ENCODE data around the gene RPL13. TPM values are rescaled to one million over a fixed set of nuclear protein-coding genes. Genes with fewer than 3 reads are reported as not detected.

Gene RPL13
- total and polyA plus RNA-seq, 7 experiments from 2014 or later, result 2,239 to 8,810 (median 5,354) TPM

GRCh38 chr16:89564476-89565255, 4.2 kb downstream of the RPL13 start:
- H3K27ac Mint-ChIP-seq, result peak overlapping the region in 6 of 9 donors; percentile 11 to 81 (median 60)
- peaks cover 11 to 36% (median 15%) of the 10 kb centered on the region in 5 donors for H3K36me3 Mint-ChIP-seq
- no peaks in the 10 kb centered on the region for H3K27me3 Mint-ChIP-seq
- CTCF ChIA-PET, result no interaction called here
- Histone ChIP-seq H3K27ac (ENCODE audit: low read depth, low read length) (peak overlapping the region; percentile 28), H3K4me1 (ENCODE audit: control insufficient read depth in 2 of 2, insufficient read depth in 2 of 2, low read length in 2 of 2) (peaks cover 33 to 45% of the 10 kb centered on the region in 2 donors), H3K36me3 (ENCODE audit: control insufficient read depth in 2 of 3, insufficient read depth in 3 of 3, low read length in 3 of 3) (peaks cover 16 to 41% (median 26%) of the 10 kb centered on the region in 3 experiments), H3K9me3 (ENCODE audit: control insufficient read depth in 2 of 3, low read length in 3 of 3) (no peaks in the 10 kb centered on the region), H3K4me3 (ENCODE audit: low read length) (no peak overlapping the region), H3K27me3 (ENCODE audit: control insufficient read depth in 2 of 2, insufficient read depth in 2 of 2, low read length in 2 of 2) (no peaks in the 10 kb centered on the region)
- peaks cover 0 to 3% (median 0%) of the 10 kb centered on the region in 11 donors for H3K9me3 Mint-ChIP-seq
- POLR2A ChIA-PET, result interaction anchor here (0.6 to 1.3 kb wide), 4 partner anchors 15 to 116 kb away, joined by 3 to 4 read pairs (median 3); no protein-coding TSS in a partner anchor
- peaks cover 36 to 53% (median 50%) of the 10 kb centered on the region in 7 donors for H3K4me1 Mint-ChIP-seq
- intact Hi-C loops (cut with micrococcal nuclease), result loop anchor here (5.0 kb wide), 5 partner anchors 78 to 1612 kb away; partner anchors contain the start of genes BANP (in 1 of the 2) and CDH15 (in 1 of the 2)
- peak in 1 of 9 donors; percentile 14 for DNase-seq
- H3K4me3 Mint-ChIP-seq, result peak overlapping the region in 9 of 10 donors; percentile 26 to 95 (median 56)
- no peak for ATAC-seq

GRCh38 chr16:89565256-89565505, 4.7 kb downstream of the RPL13 start:
- ATAC-seq (no peak), DNase-seq (peak in 1 of 9 donors; percentile 31)
- Mint-ChIP-seq H3K36me3 (peaks cover 11 to 36% (median 15%) of the 10 kb centered on the region in 5 donors), H3K9me3 (peaks cover 0 to 3% (median 0%) of the 10 kb centered on the region in 11 donors), H3K4me1 (peaks cover 32 to 49% (median 46%) of the 10 kb centered on the region in 7 donors), H3K27me3 (no peaks in the 10 kb centered on the region), H3K4me3 (peak overlapping the region in 7 of 10 donors; percentile 28 to 79 (median 65)), H3K27ac (peak overlapping the region in 5 of 9 donors; percentile 11 to 81 (median 43))
- Histone ChIP-seq H3K27ac (ENCODE audit: low read depth, low read length) (peak overlapping the region; percentile 15), H3K27me3 (ENCODE audit: control insufficient read depth in 2 of 2, insufficient read depth in 2 of 2, low read length in 2 of 2) (no peaks in the 10 kb centered on the region), H3K4me3 (ENCODE audit: low read length) (no peak overlapping the region), H3K36me3 (ENCODE audit: control insufficient read depth in 2 of 3, insufficient read depth in 3 of 3, low read length in 3 of 3) (peaks cover 16 to 41% (median 26%) of the 10 kb centered on the region in 3 experiments), H3K9me3 (ENCODE audit: control insufficient read depth in 2 of 3, low read length in 3 of 3) (no peaks in the 10 kb centered on the region), H3K4me1 (ENCODE audit: control insufficient read depth in 2 of 2, insufficient read depth in 2 of 2, low read length in 2 of 2) (peaks cover 33 to 43% of the 10 kb centered on the region in 2 donors)
- intact Hi-C loops (cut with micrococcal nuclease), result no loop called here
- ChIA-PET CTCF (no interaction called here), POLR2A (no interaction called here)

GRCh38 chr16:89565506-89566372, 5.3 kb downstream of the RPL13 start:
- peak overlapping the region in 7 of 9 donors; percentile 11 to 81 (median 58) for H3K27ac Mint-ChIP-seq
- DNase-seq (peak in 5 of 9 donors; percentile 29 to 67 (median 33)), ATAC-seq (peak; percentile 62)
- ChIA-PET CTCF (no interaction called here), POLR2A (interaction anchor here (0.6 to 1.2 kb wide), 2 partner anchors 10 to 204 kb away, joined by 3 read pairs; partner anchors contain the start of gene CPNE7)
- Histone ChIP-seq H3K9me3 (ENCODE audit: control insufficient read depth in 2 of 3, low read length in 3 of 3) (no peaks in the 10 kb centered on the region), H3K27ac (ENCODE audit: low read depth, low read length) (peak overlapping the region; percentile 15), H3K36me3 (ENCODE audit: control insufficient read depth in 2 of 3, insufficient read depth in 3 of 3, low read length in 3 of 3) (peaks cover 16 to 39% (median 26%) of the 10 kb centered on the region in 3 experiments), H3K27me3 (ENCODE audit: control insufficient read depth in 2 of 2, insufficient read depth in 2 of 2, low read length in 2 of 2) (no peaks in the 10 kb centered on the region), H3K4me1 (ENCODE audit: control insufficient read depth in 2 of 2, insufficient read depth in 2 of 2, low read length in 2 of 2) (peaks cover 33 to 43% of the 10 kb centered on the region in 2 donors), H3K4me3 (ENCODE audit: low read length) (peak overlapping the region; percentile 50)
- H3K9me3 Mint-ChIP-seq, result peaks cover 0 to 4% (median 0%) of the 10 kb centered on the region in 11 donors
- H3K36me3 Mint-ChIP-seq, result peaks cover 11 to 36% (median 15%) of the 10 kb centered on the region in 5 donors
- peaks cover 32 to 49% (median 46%) of the 10 kb centered on the region in 7 donors for H3K4me1 Mint-ChIP-seq
- H3K4me3 Mint-ChIP-seq, result peak overlapping the region; percentile 50 to 80 (median 65)
- no peaks in the 10 kb centered on the region for H3K27me3 Mint-ChIP-seq
- intact Hi-C loops (cut with micrococcal nuclease), result no loop called here

GRCh38 chr16:89567656-89568594, 7.4 kb downstream of the RPL13 start:
- no peak overlapping the region for H3K4me3 ChIP-seq (ENCODE audit: low read length)
- H3K36me3 Mint-ChIP-seq, result peaks cover 0 to 20% (median 4%) of the 10 kb centered on the region in 5 donors
- intact Hi-C loops (cut with micrococcal nuclease), result no loop called here
- H3K27me3 Mint-ChIP-seq, result peaks cover 0 to 9% (median 5%) of the 10 kb centered on the region in 5 donors
- POLR2A ChIA-PET, result no interaction called here
- no peak overlapping the region for H3K27ac ChIP-seq (ENCODE audit: low read depth, low read length)
- no peaks in the 10 kb centered on the region for H3K9me3 ChIP-seq (ENCODE audit: control insufficient read depth in 2 of 3, low read length in 3 of 3)
- H3K27me3 ChIP-seq (ENCODE audit: control insufficient read depth in 2 of 2, insufficient read depth in 2 of 2, low read length in 2 of 2), result no peaks in the 10 kb centered on the region
- ATAC-seq, result no peak
- peak overlapping the region in 1 of 9 donors; percentile 12 for H3K27ac Mint-ChIP-seq
- H3K4me1 Mint-ChIP-seq, result peaks cover 26 to 50% (median 43%) of the 10 kb centered on the region in 7 donors
- peaks cover 12 to 19% (median 14%) of the 10 kb centered on the region in 3 experiments for H3K36me3 ChIP-seq (ENCODE audit: control insufficient read depth in 2 of 3, insufficient read depth in 3 of 3, low read length in 3 of 3)
- peaks cover 0 to 4% (median 0%) of the 10 kb centered on the region in 11 donors for H3K9me3 Mint-ChIP-seq
- no peak overlapping the region for H3K4me3 Mint-ChIP-seq
- no peak for DNase-seq
- CTCF ChIA-PET, result no interaction called here
- H3K4me1 ChIP-seq (ENCODE audit: control insufficient read depth in 2 of 2, insufficient read depth in 2 of 2, low read length in 2 of 2), result peaks cover 23 to 27% of the 10 kb centered on the region in 2 donors

GRCh38 chr16:89569506-89570341, 9.2 kb downstream of the RPL13 start:
- peaks cover 0 to 2% (median 0%) of the 10 kb centered on the region in 3 experiments for H3K36me3 ChIP-seq (ENCODE audit: control insufficient read depth in 2 of 3, insufficient read depth in 3 of 3, low read length in 3 of 3)
- H3K9me3 ChIP-seq (ENCODE audit: control insufficient read depth in 2 of 3, low read length in 3 of 3), result no peaks in the 10 kb centered on the region
- ATAC-seq, result no peak
- no peak overlapping the region for H3K27ac Mint-ChIP-seq
- ChIA-PET POLR2A (interaction anchor here (0.6 kb wide), 1 partner anchor 146 kb away, joined by 3 read pairs; no protein-coding TSS in a partner anchor), CTCF (no interaction called here)
- H3K4me1 ChIP-seq (ENCODE audit: control insufficient read depth in 2 of 2, insufficient read depth in 2 of 2, low read length in 2 of 2), result peaks cover 15 to 24% of the 10 kb centered on the region in 2 donors
- DNase-seq, result no peak
- peaks cover 0 to 6% (median 0%) of the 10 kb centered on the region in 5 donors for H3K36me3 Mint-ChIP-seq
- H3K27me3 Mint-ChIP-seq, result peaks cover 3 to 20% (median 12%) of the 10 kb centered on the region in 5 donors
- H3K4me3 ChIP-seq (ENCODE audit: low read length), result no peak overlapping the region
- peaks cover 0 to 3% (median 0%) of the 10 kb centered on the region in 11 donors for H3K9me3 Mint-ChIP-seq
- no peak overlapping the region for H3K4me3 Mint-ChIP-seq
- no peak overlapping the region for H3K27ac ChIP-seq (ENCODE audit: low read depth, low read length)
- no peaks in the 10 kb centered on the region for H3K27me3 ChIP-seq (ENCODE audit: control insufficient read depth in 2 of 2, insufficient read depth in 2 of 2, low read length in 2 of 2)
- intact Hi-C loops (cut with micrococcal nuclease), result no loop called here
- H3K4me1 Mint-ChIP-seq, result peaks cover 23 to 47% (median 33%) of the 10 kb centered on the region in 7 donors

All from naive thymus-derived CD4-positive, alpha-beta T cell (primary cell).